Measurements from ENCODE around the gene ARHGAP24. TPM values are rescaled to one million over a fixed set of nuclear protein-coding genes. Genes with fewer than 3 reads are reported as not detected.
"Not testable (repeated sequence)": the region's sequence is repeated elsewhere in the genome, so short reads cannot be mapped to it uniquely, and the experiment has no call there.

The ARHGAP24 gene
- total RNA-seq, 1 experiment from 2014 or later: 35.7 TPM

DNA sequence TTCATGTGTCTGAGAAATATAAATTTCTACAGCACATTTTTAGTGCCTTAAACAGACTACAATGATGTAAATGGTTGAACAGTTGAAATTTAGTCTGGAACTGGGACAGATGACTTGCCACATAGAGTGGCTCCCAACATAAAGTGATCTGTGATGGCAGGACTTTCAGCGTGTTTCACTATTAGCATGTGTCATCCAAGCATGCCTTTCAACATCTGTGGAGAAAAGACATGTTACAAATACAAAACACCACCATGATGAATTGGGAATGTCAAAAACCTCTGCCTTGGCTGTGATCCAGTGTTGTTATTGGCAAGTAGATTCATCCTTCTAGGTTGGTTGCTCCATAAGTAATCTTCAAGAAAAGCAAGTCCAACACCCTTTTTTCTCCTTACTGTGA lies 536.2 kb downstream of the ARHGAP24 start:
- peak; percentile 85 for DNase-seq (ENCODE audit: low read depth)

DNA sequence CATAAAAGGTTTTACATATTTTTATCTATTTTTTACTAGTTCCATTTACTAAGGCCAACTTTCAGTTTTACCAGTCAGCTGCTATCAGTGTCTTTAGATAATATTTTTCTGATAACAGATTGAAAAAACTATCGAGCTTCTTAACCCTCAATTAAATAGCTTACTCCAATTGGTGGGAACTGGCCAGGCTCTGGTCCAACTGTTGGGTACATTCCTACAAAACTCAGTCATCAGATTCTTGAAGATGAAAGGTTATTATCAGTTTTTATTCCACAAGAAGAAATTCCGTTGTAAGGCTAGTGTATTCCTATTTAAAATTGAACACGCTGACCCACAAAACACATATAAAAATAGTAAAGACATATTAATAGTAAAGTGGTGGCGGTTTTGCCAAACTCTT lies 538.7 kb downstream of the ARHGAP24 start:
- peak; percentile 42 for DNase-seq (ENCODE audit: low read depth)

DNA sequence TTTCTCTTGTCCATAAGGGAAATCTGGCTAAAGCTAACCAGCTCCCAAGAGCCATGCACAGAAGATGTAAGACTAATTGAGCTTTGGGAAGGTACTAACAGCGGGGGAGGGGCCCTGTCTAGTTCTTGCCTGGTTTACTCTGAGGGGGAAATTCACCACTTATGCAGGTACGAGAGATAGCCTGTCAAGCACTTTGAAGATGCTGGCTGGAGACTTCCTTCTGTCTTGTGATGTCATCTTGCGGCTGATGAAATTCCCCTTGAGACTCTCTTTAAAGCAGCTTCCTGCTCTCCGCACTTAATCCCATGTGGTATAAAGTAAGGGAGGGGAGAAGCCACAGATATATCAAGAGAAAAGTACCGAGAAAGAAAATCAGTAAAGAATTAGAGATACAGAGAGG lies 539.6 kb downstream of the ARHGAP24 start:
- DNase-seq (ENCODE audit: low read depth): no peak

- DNase-seq (ENCODE audit: low read depth): peak; percentile 20
These were observed 540.7 kb downstream of the ARHGAP24 start for GRCh38 chr4:86015412-86016350.

DNA sequence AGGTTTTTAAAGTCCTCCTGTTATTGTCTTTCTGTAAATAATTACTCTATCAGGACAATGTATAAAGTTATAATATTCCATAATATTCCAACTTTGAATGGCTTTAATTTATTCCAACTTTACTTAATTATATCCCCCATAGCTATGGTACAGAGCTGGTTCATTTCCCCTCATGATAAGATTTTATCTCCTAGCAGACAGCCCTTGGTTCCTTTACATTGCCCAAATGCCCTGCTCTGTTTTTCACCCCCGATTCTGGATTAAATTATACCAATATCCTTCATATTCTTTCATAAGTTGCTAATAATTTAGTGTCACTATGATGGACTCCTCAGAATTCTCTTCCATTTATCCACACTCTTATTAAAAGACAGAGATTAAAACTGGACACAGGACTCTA lies 544.4 kb downstream of the ARHGAP24 start:
- DNase-seq (ENCODE audit: low read depth): no peak

GRCh38 chr4:86019906-86020305 lies 545.0 kb downstream of the ARHGAP24 start:
- DNase-seq (ENCODE audit: low read depth): no peak

- DNase-seq (ENCODE audit: low read depth): not testable (repeated sequence)
These were observed 546.7 kb downstream of the ARHGAP24 start for GRCh38 chr4:86021671-86022070.

GRCh38 chr4:86026720-86027119 lies 551.8 kb downstream of the ARHGAP24 start:
- no peak for DNase-seq (ENCODE audit: low read depth)

DNA sequence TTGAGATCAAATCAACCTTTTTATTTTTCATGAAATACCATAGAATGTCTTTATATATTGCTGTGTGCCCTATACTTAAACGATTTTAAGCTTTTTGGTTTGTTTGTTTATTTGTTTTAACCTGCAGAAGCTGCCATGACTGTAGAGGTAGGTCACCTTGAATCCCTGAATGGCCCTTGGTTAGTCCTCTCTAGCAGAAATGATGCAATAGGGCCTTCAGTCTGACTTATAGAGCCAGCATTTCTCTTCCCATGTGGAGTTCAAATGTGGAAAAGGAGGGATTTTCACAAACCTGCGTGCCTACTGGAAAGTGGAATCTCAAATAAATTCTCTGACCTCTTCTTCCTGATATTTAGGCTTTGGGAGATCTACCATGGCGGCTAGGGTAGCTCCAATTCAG lies 557.0 kb downstream of the ARHGAP24 start:
- no peak for DNase-seq (ENCODE audit: low read depth)

GRCh38 chr4:86032476-86033022 lies 557.6 kb downstream of the ARHGAP24 start:
- DNase-seq (ENCODE audit: low read depth): peak; percentile 80

- DNase-seq (ENCODE audit: low read depth): peak; percentile 85
These were observed 558.2 kb downstream of the ARHGAP24 start for GRCh38 chr4:86033171-86033570.

DNA sequence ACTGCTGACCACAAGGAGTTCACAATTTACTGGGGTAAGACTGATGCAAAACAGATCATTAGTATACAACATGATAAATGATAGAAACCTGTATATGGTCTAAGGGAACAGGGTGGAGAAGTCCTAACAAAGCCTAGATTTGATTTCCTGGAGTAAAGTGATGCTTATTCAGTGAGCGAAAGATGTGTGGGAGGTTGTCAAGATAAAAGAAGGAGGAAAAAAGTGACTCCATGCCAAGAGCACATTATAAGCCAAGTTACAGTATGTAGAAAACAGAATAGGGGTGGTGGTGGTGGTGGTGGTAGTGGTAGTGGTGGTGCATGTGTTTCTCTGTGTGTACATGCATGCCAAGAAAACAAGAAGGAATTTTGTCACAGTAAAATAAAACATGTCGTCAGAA lies 559.7 kb downstream of the ARHGAP24 start:
- DNase-seq (ENCODE audit: low read depth): no peak

GRCh38 chr4:86035688-86036087 lies 560.7 kb downstream of the ARHGAP24 start:
- no peak for DNase-seq (ENCODE audit: low read depth)

DNA sequence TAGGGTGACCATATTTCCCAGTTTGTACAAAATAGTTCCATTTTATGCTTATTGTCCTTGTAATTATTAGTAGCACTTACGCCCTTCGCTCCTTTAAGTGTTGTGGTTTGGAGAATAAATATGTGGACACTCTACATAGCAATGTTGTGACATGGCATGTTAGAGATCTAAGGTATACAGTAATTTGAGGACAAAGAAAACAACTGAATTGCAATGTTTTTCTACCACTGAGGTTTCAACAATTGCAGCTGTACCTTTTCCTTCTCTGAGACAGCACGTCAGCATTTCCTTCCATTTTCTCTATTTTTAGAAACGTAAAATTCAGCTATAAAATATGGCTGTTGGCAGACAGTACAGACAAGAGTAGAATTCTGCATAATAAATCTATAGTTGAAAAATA lies 561.8 kb downstream of the ARHGAP24 start:
- peak; percentile 75 for DNase-seq (ENCODE audit: low read depth)

DNA sequence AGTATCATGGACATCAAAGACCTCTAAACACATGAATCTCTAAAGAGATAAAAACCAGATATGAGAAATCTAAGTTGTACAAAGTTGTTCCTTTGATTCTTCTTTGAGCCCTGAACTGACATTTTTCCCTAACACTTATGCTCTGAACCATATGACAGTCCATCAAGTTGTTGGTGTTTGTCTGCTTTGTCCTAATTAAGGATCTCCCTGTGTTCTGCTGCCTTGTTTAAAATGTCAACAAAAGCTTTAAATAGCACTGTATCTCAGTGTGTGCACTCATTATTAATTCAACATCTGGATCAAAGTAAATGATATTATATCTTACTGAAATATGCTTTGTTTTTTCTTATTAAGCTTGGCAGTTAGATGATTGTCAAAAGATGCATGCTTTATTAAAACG lies 563.1 kb downstream of the ARHGAP24 start:
- no peak for DNase-seq (ENCODE audit: low read depth)

GRCh38 chr4:86043755-86044592 lies 569.0 kb downstream of the ARHGAP24 start:
- peak; percentile 70 for DNase-seq (ENCODE audit: low read depth)

GRCh38 chr4:86044593-86044985 lies 569.6 kb downstream of the ARHGAP24 start:
- no peak for DNase-seq (ENCODE audit: low read depth)

GRCh38 chr4:86048426-86048825 lies 573.5 kb downstream of the ARHGAP24 start:
- DNase-seq (ENCODE audit: low read depth): peak; percentile 70

DNA sequence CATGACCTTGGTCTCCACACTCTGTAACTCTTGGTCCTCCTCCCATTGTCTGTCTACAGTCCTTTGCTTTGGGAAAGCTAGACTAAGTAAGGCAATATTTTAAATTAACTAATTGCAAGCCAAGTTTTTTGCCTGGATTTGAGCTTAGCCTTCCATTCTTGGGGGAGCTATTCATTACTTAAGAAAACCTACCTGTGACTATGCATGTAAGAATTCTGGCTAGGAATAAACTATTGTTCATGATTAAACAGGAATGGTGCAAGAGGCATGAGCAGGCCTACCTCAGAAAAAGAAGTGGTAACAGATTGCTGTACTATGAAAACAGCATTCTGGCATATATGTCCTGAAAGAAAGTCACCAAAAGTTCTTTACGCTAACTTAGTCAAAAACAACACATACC lies 575.5 kb downstream of the ARHGAP24 start:
- DNase-seq (ENCODE audit: low read depth): no peak
